PC-3 (cell line): ENCODE results near the gene MSL1.

Experiments used
- EZH2 ChIP-seq: fragments of 300-600 bp; sonication (generic); IDR thresholded peaks from one replicate; pipeline ENCODE4 v1.6.1; 2017; ENCODE audit warnings: antibody characterized with exemption, mild to moderate bottlenecking, low read length; ENCODE audit not compliant: unreplicated experiment
- EZH2phosphoT487 ChIP-seq: fragments of 300-600 bp; sonication (generic); IDR thresholded peaks from 2 replicates; pipeline ENCODE4 v1.6.1; 2018; ENCODE audit warnings: mild to moderate bottlenecking, antibody characterized with exemption, low read length, borderline replicate concordance
- TF ChIP-seq, protein P1 (sequence below): fragments of 300-600 bp; sonication (generic); conservative IDR thresholded peaks from 2 replicates; pipeline ENCODE4 v1.5.1; 2017; ENCODE audit warnings: antibody characterized with exemption, low read depth, mild to moderate bottlenecking, low read length

GRCh38 chr17:40167685-40168261 is 46.0 kb downstream of the MSL1 start:
- TF ChIP-seq EZH2, result no peak
- TF ChIP-seq, protein P1, sequence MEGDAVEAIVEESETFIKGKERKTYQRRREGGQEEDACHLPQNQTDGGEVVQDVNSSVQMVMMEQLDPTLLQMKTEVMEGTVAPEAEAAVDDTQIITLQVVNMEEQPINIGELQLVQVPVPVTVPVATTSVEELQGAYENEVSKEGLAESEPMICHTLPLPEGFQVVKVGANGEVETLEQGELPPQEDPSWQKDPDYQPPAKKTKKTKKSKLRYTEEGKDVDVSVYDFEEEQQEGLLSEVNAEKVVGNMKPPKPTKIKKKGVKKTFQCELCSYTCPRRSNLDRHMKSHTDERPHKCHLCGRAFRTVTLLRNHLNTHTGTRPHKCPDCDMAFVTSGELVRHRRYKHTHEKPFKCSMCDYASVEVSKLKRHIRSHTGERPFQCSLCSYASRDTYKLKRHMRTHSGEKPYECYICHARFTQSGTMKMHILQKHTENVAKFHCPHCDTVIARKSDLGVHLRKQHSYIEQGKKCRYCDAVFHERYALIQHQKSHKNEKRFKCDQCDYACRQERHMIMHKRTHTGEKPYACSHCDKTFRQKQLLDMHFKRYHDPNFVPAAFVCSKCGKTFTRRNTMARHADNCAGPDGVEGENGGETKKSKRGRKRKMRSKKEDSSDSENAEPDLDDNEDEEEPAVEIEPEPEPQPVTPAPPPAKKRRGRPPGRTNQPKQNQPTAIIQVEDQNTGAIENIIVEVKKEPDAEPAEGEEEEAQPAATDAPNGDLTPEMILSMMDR, result no peak
- no peak for TF ChIP-seq EZH2phosphoT487
